ENCODE results near the gene FOXO3.

DNA sequence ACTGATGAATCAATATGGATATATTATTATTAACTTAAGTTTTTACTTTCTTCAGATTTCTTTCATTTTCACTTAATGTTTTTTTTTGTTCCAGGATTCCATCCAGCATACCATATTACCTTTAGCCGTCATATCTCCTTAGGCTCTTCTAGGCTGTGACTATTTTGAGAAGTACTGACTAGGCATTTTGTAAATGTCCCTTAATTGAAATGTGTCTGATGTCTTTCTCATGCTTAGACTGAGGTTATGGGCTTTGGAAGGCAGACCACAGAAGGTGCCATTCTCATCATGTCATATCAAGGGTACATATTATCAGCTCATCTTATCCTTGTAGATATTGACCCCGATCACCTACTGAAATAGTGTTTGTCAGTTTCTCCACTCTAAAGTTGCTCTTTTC is 101.3 kb downstream of the FOXO3 start:
- TF ChIP-seq EZH2phosphoT487 (IDR thresholded peaks at IDR 0.05; ENCODE audit: insufficient read depth, low read depth) (no peak), EZH2 (IDR thresholded peaks at IDR 0.05; ENCODE audit: insufficient read depth, poor library complexity, severe bottlenecking) (no peak)

Data from GM23248 (cell line).